Erythroblast (primary cell): ENCODE data around the gene SOX3.

Experiments
- DNase-seq, 2 experiments: peaks; one replicate each; lab custom pipeline; 2025; lab: John Stamatoyannopoulos, UW
- GATA1 ChIP-seq: IDR thresholded peaks from 2 replicates; pipeline ENCODE4 v1.6.1; 2011; ENCODE audit warnings: low read depth, mild to moderate bottlenecking, control low read depth, low read length, moderate library complexity
- POLR2A ChIP-seq: IDR thresholded peaks from 2 replicates; pipeline ENCODE4 v1.6.1; 2011; ENCODE audit warnings: mild to moderate bottlenecking, low read length

Gene SOX3

GRCh38 chrX:140504371-140505324, at the start of gene SOX3:
Gene SOX3 (minus strand): TSS chrX:140505069. CDS start chrX:140505060, 9 bp downstream.
- peak; percentile 0 to 19 for DNase-seq
- TF ChIP-seq POLR2A (no peak), GATA1 (no peak)

GRCh38 chrX:140548985-140549384, 44.1 kb upstream of the SOX3 start:
- no peak for DNase-seq
- TF ChIP-seq GATA1, result no peak
- TF ChIP-seq POLR2A, result no peak

- DNase-seq, result no peak
- TF ChIP-seq GATA1 (no peak), POLR2A (no peak)
Observed at GRCh38 chrX:140526171-140526570, 21.3 kb upstream of the SOX3 start.

GRCh38 chrX:140525448-140525847, 20.6 kb upstream of the SOX3 start:
- no peak for TF ChIP-seq GATA1
- no peak for TF ChIP-seq POLR2A
- no peak for DNase-seq

GRCh38 chrX:140524556-140524955, 19.7 kb upstream of the SOX3 start:
- TF ChIP-seq GATA1 (no peak), POLR2A (no peak)
- no peak for DNase-seq

GRCh38 chrX:140521393-140521792, 16.5 kb upstream of the SOX3 start:
- TF ChIP-seq GATA1 (no peak), POLR2A (no peak)
- no peak for DNase-seq

GRCh38 chrX:140514554-140514953, 9.7 kb upstream of the SOX3 start:
- no peak for DNase-seq
- no peak for TF ChIP-seq GATA1
- no peak for TF ChIP-seq POLR2A

- no peak for DNase-seq
- no peak for TF ChIP-seq GATA1
- no peak for TF ChIP-seq POLR2A
Observed at GRCh38 chrX:140510895-140511295, 6.0 kb upstream of the SOX3 start.

GRCh38 chrX:140510306-140510676, 5.4 kb upstream of the SOX3 start:
- DNase-seq, result no peak
- no peak for TF ChIP-seq GATA1
- no peak for TF ChIP-seq POLR2A

GRCh38 chrX:140509468-140510305, 4.8 kb upstream of the SOX3 start:
- no peak for TF ChIP-seq GATA1
- no peak for TF ChIP-seq POLR2A
- no peak for DNase-seq

- no peak for TF ChIP-seq GATA1
- DNase-seq, result no peak
Observed at GRCh38 chrX:140508958-140509357, 4.1 kb upstream of the SOX3 start.

GRCh38 chrX:140507982-140508305, 3.1 kb upstream of the SOX3 start:
- TF ChIP-seq POLR2A (no peak), GATA1 (no peak)
- DNase-seq, result no peak

- DNase-seq, result no peak
- TF ChIP-seq GATA1, result no peak
- TF ChIP-seq POLR2A, result no peak
Observed at GRCh38 chrX:140507223-140507981, 2.5 kb upstream of the SOX3 start.
